Measurements from ENCODE around the gene SDSL. TPM values are rescaled to one million over a fixed set of nuclear protein-coding genes. Genes with fewer than 3 reads are reported as not detected.

Gene SDSL
- total RNA-seq, 1 experiment from 2014 or later: 0.46 TPM

GRCh38 chr12:113448873-113449272, 26.7 kb downstream of the SDSL start:
- Histone ChIP-seq H4K8ac (replicated peaks; ENCODE audit: insufficient read length, low read depth, low read length) (no peak overlapping the region), H2BK120ac (ENCODE audit: low read depth, low read length, poor library complexity, severe bottlenecking) (no peak overlapping the region), H4K20me1 (ENCODE audit: control insufficient read depth, insufficient read depth, insufficient read length) (no peaks in the 10 kb centered on the region), H2BK15ac (ENCODE audit: low read depth, low read length) (no peak overlapping the region), H3K56ac (ENCODE audit: insufficient read length, low read depth, low read length) (no peak overlapping the region), H4K5ac (ENCODE audit: insufficient read length, low read depth, low read length) (no peak overlapping the region), H2BK5ac (ENCODE audit: insufficient read length, low read length) (no peak overlapping the region), H3K23me2 (ENCODE audit: insufficient read length, low read depth, low read length, poor library complexity, severe bottlenecking) (no peaks in the 10 kb centered on the region), H3K79me2 (ENCODE audit: insufficient read depth, low read length) (no peaks in the 10 kb centered on the region), H2BK20ac (ENCODE audit: low read depth, low read length, poor library complexity, severe bottlenecking) (no peak overlapping the region), H3K27me3 (ENCODE audit: insufficient read depth, low read length) (no peaks in the 10 kb centered on the region), H3K18ac (ENCODE audit: insufficient read length, low read depth, low read length) (no peak overlapping the region), H3K79me1 (ENCODE audit: insufficient read depth, low read depth, low read length, poor library complexity, severe bottlenecking) (no peaks in the 10 kb centered on the region), H3K27ac (ENCODE audit: insufficient read length, low read depth, low read length) (no peak overlapping the region), H3K4me2 (ENCODE audit: insufficient read depth, insufficient read length, low read length) (no peak overlapping the region), H3K4me1 (ENCODE audit: insufficient read depth, low read length) (0 out of 2 replicates have a peak, but pooled peaks cover 2% of the 10 kb centered on the region), H3K9ac (ENCODE audit: extremely low read depth, insufficient read length, low read length) (no peak overlapping the region), H4K91ac (ENCODE audit: insufficient read length, low read depth, low read length) (no peak overlapping the region), H3K4ac (ENCODE audit: low read depth, low read length) (no peak overlapping the region), H2AK5ac (ENCODE audit: insufficient read length, low read length) (no peak overlapping the region), H3K9me3 (ENCODE audit: control insufficient read depth, low read depth, low read length) (no peaks in the 10 kb centered on the region), H3T11ph (ENCODE audit: low read length) (no peak overlapping the region), H3K14ac (ENCODE audit: insufficient read depth, low read length) (no peak overlapping the region), H2AFZ (ENCODE audit: low read length) (no peak overlapping the region), H2BK12ac (ENCODE audit: insufficient read length, low read depth, low read length) (no peak overlapping the region), H3K23ac (ENCODE audit: insufficient read length, low read depth, low read length) (no peak overlapping the region)
- no peak for TF ChIP-seq CTCF (conservative IDR thresholded peaks at IDR 0.05)
- WGBS (ENCODE audit: extremely low coverage, insufficient read length, low lambda C conversion rate): no CpG with 5 or more reads among the region's 7 CpGs
- peaks cover 0 to 5% of the 10 kb centered on the region in 2 experiments; a peak in 1 of 4 replicates for H3K4me1 Mint-ChIP-seq
- no peak overlapping the region for H3K4me3 Mint-ChIP-seq
- H3K27ac Mint-ChIP-seq: no peak overlapping the region
- no peak for DNase-seq
- H3K27me3 Mint-ChIP-seq (ENCODE audit: low read depth): peaks cover 38% of the 10 kb centered on the region
- no peaks in the 10 kb centered on the region; a peak in 2 of 7 replicates for H3K36me3 Mint-ChIP-seq (ENCODE audit: insufficient read depth in 1 of 3, low read depth in 3 of 3)
- no peaks in the 10 kb centered on the region; a peak in 2 of 5 replicates for H3K9me3 Mint-ChIP-seq
